Esophagus squamous epithelium (tissue), 4 donors: ENCODE results near the gene TPM2.

Experiments
- CTCF ChIP-seq, 6 experiments: fragments of 450-650 bp in 4 of 6; fragments of 200-600 bp in 2 of 6; sonication (generic) in 2 of 6; IDR thresholded peaks; one replicate each; pipeline ENCODE4 v1.5.1; 2016 to 2019; ENCODE audit warnings: antibody characterized with exemption in 6 of 6, mild to moderate bottlenecking in 4 of 6, moderate library complexity in 4 of 6
- POLR2A ChIP-seq, 4 donors: fragments of 450-650 bp; IDR thresholded peaks; one replicate each; pipeline ENCODE4 v1.6.1; 2017; ENCODE audit warnings: antibody characterized with exemption in 4 of 4, mild to moderate bottlenecking in 4 of 4, moderate library complexity in 3 of 4

GRCh38 chr9:35657546-35658136 lies 32.1 kb downstream of the TPM2 start, which contains the start of gene RMRP:
- TF ChIP-seq CTCF (IDR thresholded peaks at IDR 0.05) (peak in 4 of 6 experiments; percentile 28 to 59 (median 45)), POLR2A (IDR thresholded peaks at IDR 0.05) (peak in 2 of 4 donors; percentile 22 to 59)
